Fibroblast of gingiva (primary cell): Measurements from ENCODE around the gene PDGFRB.
A peak's percentile ranks its signal among the peaks of the same experiment; 100 is the strongest.

ENCODE experiments used
- DNase-seq: peaks from one replicate; pipeline ENCODE4 v3.0.0-alpha.2; 2011; ENCODE audit warnings: low read depth

Gene PDGFRB

DNA sequence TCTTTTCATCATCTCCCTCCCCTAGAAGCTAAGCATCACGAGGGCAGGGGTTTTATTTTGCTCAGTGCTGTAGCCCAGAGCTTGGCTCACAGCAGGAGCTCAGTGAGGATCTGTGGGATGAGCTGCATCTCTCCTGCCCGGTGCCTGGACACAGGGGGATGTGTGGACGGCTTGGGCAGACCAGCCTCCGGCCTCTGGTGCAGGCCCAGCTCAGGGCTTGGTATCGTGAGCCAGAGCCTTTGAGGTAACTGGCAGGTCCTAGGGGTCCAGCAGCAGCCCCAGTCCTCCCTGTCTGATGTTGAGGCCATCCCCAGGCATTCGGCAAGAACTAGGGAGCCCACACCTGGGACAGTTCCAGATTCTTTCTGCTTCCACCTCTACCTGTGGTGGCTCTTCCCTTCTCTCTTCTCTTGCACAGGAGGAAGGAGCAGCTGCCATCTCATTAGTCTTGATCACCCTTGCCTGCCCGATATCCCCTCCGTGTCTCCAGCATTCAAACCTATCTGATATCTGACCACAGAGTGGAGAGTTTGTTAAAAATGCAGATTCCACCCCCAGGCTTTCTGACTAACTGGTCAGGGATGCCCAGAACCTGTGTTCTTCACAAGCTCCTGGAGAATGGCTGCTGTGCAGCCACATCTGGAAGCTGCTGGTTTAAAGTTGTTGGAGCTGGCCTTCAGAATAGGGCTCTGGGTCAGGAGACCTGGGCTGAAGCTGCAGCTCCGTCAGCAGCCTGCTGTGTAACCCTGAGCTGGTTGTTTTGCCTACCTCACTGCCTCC lies 26.3 kb upstream of the PDGFRB start:
- no peak for DNase-seq

DNA sequence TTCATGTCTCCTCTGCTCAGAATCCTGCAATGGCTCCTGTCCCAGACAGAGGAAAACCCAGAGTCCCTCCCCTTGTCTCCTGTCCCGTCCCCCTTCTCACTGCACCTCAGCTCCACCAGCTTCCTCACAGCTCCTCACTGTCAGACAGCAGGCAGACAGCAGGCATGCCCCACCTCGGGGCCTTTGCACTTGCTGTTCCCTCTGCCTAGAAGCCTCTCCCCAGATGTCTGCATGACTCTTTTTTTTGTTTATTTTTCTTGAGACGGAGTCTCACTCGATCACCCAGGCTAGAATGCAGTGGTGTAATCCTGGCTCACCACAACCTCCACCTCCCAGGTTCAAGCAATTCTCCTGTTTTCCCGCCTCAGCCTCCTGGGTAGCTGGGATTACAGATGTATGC lies 25.4 kb upstream of the PDGFRB start:
- DNase-seq, result no peak

DNA sequence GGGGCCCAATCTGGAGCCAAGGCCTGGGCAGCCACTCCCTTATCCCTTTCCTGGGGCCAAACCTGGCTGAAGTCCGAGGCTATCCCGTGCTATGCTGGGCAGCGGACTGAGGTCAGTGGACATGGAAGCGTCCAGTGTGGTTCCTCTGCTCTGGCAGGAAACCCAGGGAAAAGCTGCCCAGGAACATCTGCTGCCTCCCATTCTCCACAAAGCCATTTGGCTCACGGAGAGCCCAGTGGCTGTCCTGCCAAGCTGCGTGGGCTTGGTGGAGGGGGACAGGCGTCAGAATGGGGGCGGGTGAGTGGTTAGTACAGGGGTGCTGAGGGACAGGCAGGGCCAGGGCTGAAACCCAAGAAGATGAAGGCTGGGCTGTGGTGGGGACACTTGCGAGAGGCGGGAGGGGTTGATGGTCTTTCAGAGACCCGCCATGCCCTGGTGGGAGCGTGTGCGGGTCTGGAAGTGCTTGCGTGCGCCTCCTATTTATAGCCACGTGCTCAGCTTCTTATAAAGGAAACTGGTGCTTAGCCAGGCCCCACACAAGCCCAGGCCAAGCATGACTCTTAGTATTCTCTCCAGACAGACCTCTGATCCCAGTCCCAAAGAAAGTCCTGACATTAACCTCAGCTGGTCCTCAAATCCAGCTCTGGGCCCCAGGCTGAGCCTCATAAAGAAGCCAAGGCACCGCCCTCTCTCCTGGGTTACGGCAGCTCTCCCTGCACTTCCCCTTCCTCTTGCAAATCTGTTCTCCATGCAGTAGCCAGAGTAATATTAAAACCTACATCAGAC lies 24.8 kb upstream of the PDGFRB start:
- DNase-seq, result peak; percentile 73

DNA sequence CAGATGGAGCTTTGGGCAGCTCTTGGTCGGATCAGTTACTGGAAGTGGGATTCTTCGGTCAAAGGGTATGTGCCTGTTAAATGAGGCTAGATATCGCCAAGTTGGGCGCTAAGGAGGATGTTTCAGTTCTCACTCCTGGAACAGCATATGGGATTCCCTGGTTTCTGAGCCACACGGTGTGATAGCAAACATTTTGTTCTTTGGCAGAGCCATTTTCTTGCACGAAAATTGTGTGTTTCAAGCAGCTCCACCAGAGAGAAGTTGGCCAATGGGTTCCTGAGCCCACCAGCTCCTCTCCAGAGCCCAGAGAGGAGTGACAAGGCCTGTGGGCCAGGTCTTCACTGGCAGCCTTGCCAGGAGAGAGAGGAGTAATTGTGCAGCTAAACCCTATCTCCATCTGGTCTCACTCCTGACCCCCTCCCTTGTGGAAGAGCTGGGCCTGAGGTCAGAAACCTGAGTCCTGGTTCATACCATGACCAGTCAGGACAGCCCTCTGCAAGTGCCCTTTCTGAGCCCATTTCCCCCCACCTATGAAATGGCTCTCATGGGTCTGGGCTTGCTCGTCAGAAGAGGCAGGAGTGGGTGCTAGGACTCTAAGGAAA lies 23.5 kb upstream of the PDGFRB start:
- peak; percentile 35 for DNase-seq

GRCh38 chr5:150178262-150178661 lies 22.6 kb upstream of the PDGFRB start:
- DNase-seq, result no peak

DNA sequence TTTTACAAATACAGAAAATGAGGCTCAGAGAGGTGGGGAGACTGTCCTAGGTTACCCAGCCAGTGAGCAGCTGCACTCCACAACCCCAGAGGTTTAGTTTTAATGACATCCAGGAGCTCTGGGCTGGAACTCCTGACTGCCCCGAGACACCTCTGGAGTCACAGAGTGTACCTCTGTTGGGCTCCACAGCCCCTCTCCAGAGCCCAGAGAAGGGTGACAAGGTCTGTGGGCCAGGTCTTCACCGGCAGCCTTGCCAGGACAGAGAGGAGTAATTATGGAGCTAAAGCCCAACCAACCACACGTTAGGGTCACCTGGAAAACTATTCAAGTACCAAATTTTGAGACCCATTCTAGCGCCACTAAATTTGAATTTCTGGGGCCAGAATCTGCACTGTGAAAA lies 22.1 kb upstream of the PDGFRB start:
- DNase-seq, result no peak

- DNase-seq, result peak; percentile 77
These were observed 21.3 kb upstream of the PDGFRB start for GRCh38 chr5:150176745-150177477.

DNA sequence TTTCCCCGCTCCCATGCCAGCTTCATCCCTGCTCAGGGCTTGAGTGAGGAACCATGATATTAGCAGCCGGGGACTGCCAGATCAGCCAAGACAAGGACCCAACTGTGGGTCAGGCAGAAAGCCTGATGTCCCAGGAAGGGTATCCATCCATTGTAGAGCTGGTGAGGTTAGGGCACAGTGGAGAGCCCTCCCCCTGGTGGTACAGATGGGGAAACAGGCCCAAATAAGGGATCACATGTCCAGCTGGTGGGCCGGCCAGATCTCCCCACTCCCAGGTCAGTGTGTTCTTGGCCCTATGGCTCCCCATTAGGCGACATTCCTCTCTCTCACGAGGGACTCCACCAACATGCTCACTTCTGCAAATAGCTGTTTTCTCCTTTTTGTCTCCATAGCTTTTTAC lies 19.9 kb upstream of the PDGFRB start:
- no peak for DNase-seq

GRCh38 chr5:150175076-150175475 lies 19.4 kb upstream of the PDGFRB start:
- DNase-seq, result no peak

DNA sequence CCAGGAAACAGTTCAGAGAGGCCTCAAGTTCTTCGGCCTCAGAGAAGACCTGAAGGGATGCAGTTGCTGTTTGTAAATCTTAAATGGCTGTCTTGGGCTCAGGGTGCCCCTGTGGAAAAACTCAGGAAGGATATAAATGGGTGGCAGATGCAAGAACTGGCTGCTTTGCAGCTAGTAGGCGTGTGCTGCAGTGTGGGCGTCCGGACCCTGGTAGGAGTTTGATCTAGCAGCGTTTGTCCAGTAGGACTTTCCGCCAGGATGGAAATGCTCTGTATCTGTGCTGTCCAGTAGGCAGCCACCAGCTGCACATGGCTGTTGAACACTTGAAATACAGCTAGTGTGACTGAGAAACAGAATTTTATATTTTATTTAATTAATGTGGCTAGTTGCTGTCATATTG lies 18.6 kb upstream of the PDGFRB start:
- no peak for DNase-seq

DNA sequence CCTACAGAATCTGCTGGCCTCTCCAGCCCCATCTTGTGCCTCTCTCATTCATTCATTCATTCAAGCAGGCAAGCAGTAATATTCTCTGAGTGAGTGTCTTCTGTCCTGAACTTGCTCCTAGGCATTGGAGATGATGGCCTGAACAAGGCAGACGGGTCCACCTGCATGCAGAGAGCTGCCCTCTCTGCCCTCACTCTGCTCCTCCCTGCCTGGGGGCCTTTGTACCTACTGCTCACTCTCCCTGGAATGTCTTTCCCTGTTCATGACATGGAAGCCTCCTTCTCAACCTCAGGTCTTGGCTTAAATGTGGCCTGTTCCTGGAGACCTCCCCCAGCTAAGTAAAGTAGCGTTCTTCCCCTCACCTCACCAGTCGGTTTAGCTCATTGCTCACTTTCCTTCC lies 17.5 kb upstream of the PDGFRB start:
- no peak for DNase-seq

DNA sequence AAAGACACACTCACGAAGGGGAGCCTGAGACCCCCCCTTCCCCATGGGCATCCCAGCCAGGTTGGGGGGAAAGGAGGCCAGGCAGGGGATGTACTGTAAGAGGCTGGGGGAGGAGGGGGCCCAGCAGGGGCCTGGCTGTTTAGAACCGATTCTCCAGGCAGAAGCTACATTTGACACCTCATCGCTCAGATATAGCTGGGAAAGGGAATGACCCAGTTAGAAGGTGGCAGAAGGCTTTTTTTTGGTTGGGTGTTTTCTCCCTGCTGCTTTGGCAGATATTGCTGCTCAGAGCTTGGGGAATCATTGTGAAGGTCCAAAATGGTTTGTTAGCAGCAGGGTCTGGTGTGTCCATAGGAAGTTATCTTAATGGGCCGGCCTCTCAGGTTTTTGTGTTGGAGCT lies 16.9 kb upstream of the PDGFRB start:
- no peak for DNase-seq

DNA sequence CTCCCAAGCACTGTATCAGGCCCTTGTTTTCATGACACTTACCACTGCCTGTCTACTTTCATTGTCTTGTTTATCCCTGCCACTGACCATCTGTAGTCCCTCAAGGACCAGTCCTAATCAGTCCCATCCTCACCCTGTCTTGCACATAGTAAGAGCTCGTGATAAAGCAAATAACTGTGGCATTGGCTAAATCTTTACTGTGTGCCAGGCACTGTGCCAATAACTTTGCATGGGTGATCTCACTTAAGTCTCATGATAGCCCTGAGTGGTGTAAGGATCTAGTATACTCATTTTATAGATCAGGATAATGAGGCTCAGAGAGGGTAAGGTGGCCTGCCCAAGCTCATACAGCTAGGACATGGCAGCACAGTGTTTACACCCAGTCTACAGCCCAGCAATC lies 16.5 kb upstream of the PDGFRB start:
- DNase-seq, result peak; percentile 53

GRCh38 chr5:150168864-150169263 lies 13.2 kb upstream of the PDGFRB start:
- DNase-seq, result no peak

- no peak for DNase-seq
These were observed 12.3 kb upstream of the PDGFRB start for GRCh38 chr5:150167908-150168307.

- no peak for DNase-seq
These were observed 11.8 kb upstream of the PDGFRB start for GRCh38 chr5:150167512-150167850.

- no peak for DNase-seq
These were observed 11.2 kb upstream of the PDGFRB start, which contains the start of gene CDX1 for GRCh38 chr5:150166650-150167511. Gene CDX1 (plus strand): TSS chr5:150166778. CDS start chr5:150166877, 99 bp downstream.

GRCh38 chr5:150166037-150166649 lies 10.5 kb upstream of the PDGFRB start:
- no peak for DNase-seq

DNA sequence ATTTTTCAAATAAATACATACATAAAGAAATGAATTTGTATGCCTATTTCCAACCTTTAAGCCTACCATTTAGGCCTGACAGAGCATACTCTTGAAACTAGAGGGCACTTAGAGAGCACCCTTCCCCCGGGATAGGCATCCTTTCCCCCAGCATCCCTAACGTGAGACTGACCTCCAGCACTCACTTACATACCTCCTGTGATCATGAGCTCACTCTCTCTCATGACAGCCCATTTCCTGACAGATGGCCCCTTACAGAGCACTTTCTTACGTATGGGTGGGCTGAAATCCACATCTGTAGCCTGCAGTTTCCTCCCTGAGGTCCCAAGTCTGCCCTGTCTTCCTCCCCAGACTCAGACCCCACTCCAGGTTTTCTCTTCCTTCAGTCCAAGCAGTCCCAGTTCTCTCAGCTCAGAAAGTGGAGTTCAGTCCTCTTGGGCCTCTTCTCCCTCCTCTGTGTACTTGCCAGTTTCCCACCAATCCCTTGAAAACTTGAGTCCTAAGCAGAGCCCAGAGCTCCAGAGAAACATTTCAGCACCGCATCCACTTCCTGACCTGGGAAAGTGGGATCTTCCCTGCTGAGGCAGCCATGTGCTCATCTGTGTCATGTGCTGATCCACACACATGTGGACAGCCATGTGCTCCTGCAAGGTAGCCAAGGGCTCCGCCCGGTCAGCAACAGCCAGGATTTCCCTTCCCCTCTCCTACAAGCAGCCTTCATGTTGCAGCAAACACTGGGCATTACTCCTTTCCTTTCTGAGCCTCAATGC lies 8.8 kb upstream of the PDGFRB start:
- no peak for DNase-seq

DNA sequence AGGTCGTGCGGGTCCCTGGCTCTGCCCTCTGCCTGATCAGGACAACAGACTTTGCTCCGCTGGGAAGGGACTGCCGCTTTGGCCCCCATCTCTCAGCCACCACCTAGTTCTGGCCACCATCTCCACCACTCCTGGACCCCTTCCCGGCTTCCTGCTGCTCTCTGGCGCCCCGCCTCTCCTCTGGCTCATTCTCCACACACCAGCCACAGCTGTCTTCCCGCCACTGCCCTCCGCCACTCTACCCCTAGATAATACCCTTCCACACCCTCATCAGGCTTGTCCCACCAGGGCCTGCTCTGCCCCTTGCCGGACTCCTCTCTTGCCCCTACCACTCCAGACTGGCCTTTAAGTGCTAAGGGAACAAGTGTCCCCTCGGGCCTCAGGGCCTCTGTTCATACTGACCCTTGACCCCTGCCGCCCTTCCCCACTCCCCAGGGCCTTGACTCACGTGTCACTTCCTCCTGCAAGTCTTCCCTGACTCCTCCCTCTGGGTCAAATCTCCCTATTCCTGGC lies 8.0 kb upstream of the PDGFRB start:
- DNase-seq, result no peak
